HUDEP-2 (cell line): ENCODE results near the gene CCDC184.
A peak's percentile ranks its signal among the peaks of the same experiment; 100 is the strongest.

ENCODE experiments used
- DNase-seq, 76 experiments: peaks; one replicate each; lab custom pipeline; 2025; ENCODE audit not compliant: unreplicated experiment in 76 of 76; lab: John Stamatoyannopoulos, UW

The CCDC184 gene

GRCh38 chr12:48177982-48178381 is 5.5 kb upstream of the CCDC184 start:
- DNase-seq: no peak

GRCh38 chr12:48179466-48179865 is 4.0 kb upstream of the CCDC184 start:
- no peak for DNase-seq

- no peak for DNase-seq
Measured at GRCh38 chr12:48180424-48180823, 3.0 kb upstream of the CCDC184 start.

GRCh38 chr12:48180857-48181495 is 2.5 kb upstream of the CCDC184 start:
- DNase-seq: no peak

GRCh38 chr12:48182631-48183030 is 813 bp upstream of the CCDC184 start:
- DNase-seq: no peak

GRCh38 chr12:48183876-48184548 is 568 bp downstream of the CCDC184 start:
- no peak for DNase-seq

GRCh38 chr12:48184549-48184922 is 1.1 kb downstream of the CCDC184 start:
- DNase-seq: no peak

- DNase-seq: no peak
Measured at GRCh38 chr12:48185181-48185919, 1.9 kb downstream of the CCDC184 start.

GRCh38 chr12:48187916-48188695 is 4.7 kb downstream of the CCDC184 start:
- no peak for DNase-seq

GRCh38 chr12:48189331-48190125 is 6.1 kb downstream of the CCDC184 start:
- DNase-seq: peak in 61 of 76 experiments; percentile 7 to 81 (median 47)

GRCh38 chr12:48191096-48191495 is 7.7 kb downstream of the CCDC184 start:
- DNase-seq: no peak

- no peak for DNase-seq
Measured at GRCh38 chr12:48192861-48193260, 9.4 kb downstream of the CCDC184 start.

GRCh38 chr12:48193623-48194022 is 10.2 kb downstream of the CCDC184 start:
- DNase-seq: no peak

GRCh38 chr12:48194799-48195201 is 11.4 kb downstream of the CCDC184 start:
- no peak for DNase-seq

GRCh38 chr12:48197549-48197970 is 14.1 kb downstream of the CCDC184 start:
- DNase-seq: peak in 9 of 76 experiments; percentile 9 to 21 (median 16)

- peak in 74 of 76 experiments; percentile 68 to 93 (median 86) for DNase-seq
Measured at GRCh38 chr12:48197971-48198671, 14.7 kb downstream of the CCDC184 start.

- peak in 8 of 76 experiments; percentile 10 to 38 (median 26) for DNase-seq
Measured at GRCh38 chr12:48198672-48198971, 15.2 kb downstream of the CCDC184 start.

- DNase-seq: no peak
Measured at GRCh38 chr12:48198985-48199384, 15.5 kb downstream of the CCDC184 start.

GRCh38 chr12:48199774-48200221 is 16.4 kb downstream of the CCDC184 start:
- no peak for DNase-seq

GRCh38 chr12:48201091-48201490 is 17.6 kb downstream of the CCDC184 start:
- no peak for DNase-seq
